Measurements from ENCODE around the gene PHF21A.

Gene PHF21A

DNA sequence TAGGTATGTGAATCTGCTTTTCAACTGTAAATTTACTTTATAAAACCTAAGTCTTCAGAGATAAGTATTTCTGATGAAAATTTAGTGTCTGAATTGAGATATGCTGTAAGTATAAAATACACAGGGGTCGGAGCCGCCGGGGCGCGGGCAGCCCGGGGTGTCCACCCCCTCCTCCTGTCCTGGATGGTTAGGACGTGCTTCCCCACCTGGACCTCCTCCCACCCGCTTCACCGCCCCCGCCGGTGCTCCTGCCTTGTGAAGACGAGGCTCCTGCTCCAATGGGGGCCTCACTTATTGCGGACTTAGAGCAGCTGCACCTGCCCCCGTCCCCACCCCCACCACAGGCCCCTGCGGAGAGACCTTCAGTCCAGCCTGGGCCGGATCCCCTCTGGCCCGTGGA is 21.3 kb upstream of the PHF21A start:
- Histone ChIP-seq H3K9ac (no peak overlapping the region), H3K4me2 (ENCODE audit: low read length) (no peak overlapping the region), H3K27ac (no peak overlapping the region), H3K27me3 (ENCODE audit: control insufficient read depth, insufficient read depth, low read length) (no peaks in the 10 kb centered on the region), H3K36me3 (ENCODE audit: control insufficient read depth, insufficient read depth, low read length) (no peaks in the 10 kb centered on the region), H3K4me3 (ENCODE audit: low read depth, low read length) (no peak overlapping the region), H3K9me3 (ENCODE audit: control insufficient read depth, low read length) (no peaks in the 10 kb centered on the region), H2AFZ (no peak overlapping the region), H3K4me1 (no peaks in the 10 kb centered on the region), H3K79me2 (no peaks in the 10 kb centered on the region)
- TF ChIP-seq, protein P1, sequence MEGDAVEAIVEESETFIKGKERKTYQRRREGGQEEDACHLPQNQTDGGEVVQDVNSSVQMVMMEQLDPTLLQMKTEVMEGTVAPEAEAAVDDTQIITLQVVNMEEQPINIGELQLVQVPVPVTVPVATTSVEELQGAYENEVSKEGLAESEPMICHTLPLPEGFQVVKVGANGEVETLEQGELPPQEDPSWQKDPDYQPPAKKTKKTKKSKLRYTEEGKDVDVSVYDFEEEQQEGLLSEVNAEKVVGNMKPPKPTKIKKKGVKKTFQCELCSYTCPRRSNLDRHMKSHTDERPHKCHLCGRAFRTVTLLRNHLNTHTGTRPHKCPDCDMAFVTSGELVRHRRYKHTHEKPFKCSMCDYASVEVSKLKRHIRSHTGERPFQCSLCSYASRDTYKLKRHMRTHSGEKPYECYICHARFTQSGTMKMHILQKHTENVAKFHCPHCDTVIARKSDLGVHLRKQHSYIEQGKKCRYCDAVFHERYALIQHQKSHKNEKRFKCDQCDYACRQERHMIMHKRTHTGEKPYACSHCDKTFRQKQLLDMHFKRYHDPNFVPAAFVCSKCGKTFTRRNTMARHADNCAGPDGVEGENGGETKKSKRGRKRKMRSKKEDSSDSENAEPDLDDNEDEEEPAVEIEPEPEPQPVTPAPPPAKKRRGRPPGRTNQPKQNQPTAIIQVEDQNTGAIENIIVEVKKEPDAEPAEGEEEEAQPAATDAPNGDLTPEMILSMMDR (IDR thresholded peaks at IDR 0.05), result no peak

DNA sequence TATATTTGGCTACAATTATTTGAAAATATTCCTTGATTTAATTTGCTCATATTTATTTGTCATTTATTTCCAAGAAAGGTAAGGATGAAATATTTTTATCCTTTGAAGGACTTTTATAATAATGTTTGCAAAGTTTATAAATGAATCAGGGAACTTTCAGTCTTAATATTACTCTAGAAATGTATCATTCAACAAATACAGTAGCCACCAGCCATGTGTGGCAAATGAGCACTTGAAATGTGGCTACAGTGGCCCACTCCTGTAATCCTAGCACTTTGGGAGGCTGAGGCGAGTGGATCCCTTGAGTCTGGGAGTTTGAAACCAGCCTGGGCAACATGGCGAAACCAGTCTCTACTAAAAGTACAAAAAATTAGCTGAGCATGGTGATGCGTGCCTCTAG is 20.3 kb upstream of the PHF21A start:
- H2AFZ ChIP-seq, result no peak overlapping the region
- no peak overlapping the region for H3K4me3 ChIP-seq (ENCODE audit: low read depth, low read length)
- no peaks in the 10 kb centered on the region for H3K9me3 ChIP-seq (ENCODE audit: control insufficient read depth, low read length)
- H3K9ac ChIP-seq, result no peak overlapping the region
- H3K4me1 ChIP-seq, result no peaks in the 10 kb centered on the region
- TF ChIP-seq, protein P1 (IDR thresholded peaks at IDR 0.05), result no peak
- no peak overlapping the region for H3K4me2 ChIP-seq (ENCODE audit: low read length)
- H3K27me3 ChIP-seq (ENCODE audit: control insufficient read depth, insufficient read depth, low read length), result no peaks in the 10 kb centered on the region
- H3K36me3 ChIP-seq (ENCODE audit: control insufficient read depth, insufficient read depth, low read length), result no peaks in the 10 kb centered on the region
- no peak overlapping the region for H3K27ac ChIP-seq
- H3K79me2 ChIP-seq, result no peaks in the 10 kb centered on the region

DNA sequence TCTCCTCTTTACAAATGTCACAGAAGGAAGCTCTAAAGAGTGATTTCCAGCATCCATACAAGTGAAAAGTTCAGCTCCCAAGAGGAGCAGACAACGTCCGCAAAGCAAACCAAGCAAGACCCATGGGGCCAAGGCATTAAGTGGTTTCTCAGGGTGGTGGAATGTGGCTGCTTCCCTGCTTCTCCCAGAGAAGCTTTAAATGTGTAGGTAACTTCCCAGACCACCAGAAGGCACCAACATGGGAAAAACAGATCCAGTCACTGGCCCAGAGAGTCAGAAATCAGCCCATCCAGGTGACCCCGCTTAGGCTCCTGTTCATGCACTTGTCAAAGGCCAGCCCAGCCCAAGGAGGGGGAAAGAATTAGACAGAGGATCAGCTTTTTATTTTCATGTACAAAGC is 13.3 kb upstream of the PHF21A start:
- no peak overlapping the region for H3K4me3 ChIP-seq (ENCODE audit: low read depth, low read length)
- H3K4me1 ChIP-seq, result no peaks in the 10 kb centered on the region
- no peaks in the 10 kb centered on the region for H3K27me3 ChIP-seq (ENCODE audit: control insufficient read depth, insufficient read depth, low read length)
- no peak overlapping the region for H3K9ac ChIP-seq
- no peaks in the 10 kb centered on the region for H3K36me3 ChIP-seq (ENCODE audit: control insufficient read depth, insufficient read depth, low read length)
- H3K9me3 ChIP-seq (ENCODE audit: control insufficient read depth, low read length), result no peaks in the 10 kb centered on the region
- H3K27ac ChIP-seq, result no peak overlapping the region
- no peak overlapping the region for H2AFZ ChIP-seq
- TF ChIP-seq, protein P1 (IDR thresholded peaks at IDR 0.05), result no peak
- no peak overlapping the region for H3K4me2 ChIP-seq (ENCODE audit: low read length)
- no peaks in the 10 kb centered on the region for H3K79me2 ChIP-seq

DNA sequence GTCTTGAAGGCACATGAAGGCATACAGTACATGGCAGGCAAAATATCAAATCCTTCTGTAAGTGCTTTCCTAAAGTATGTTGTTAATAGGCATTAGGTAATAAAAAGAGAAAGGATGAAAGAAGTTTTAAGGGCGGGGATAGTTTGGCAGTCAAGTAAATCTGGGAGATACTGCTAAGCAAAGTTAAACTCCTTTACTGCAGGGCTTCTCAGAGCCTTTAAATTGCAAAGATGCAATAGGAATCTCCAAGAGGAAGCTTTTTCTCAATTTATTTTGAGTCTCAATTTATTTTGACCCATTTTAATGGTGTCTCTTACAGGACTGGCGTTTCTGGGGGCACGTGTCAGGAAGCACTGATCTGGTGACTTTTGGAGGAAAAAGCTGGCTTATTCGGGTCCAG is 12.8 kb upstream of the PHF21A start:
- TF ChIP-seq, protein P1 (IDR thresholded peaks at IDR 0.05), result no peak
- H3K9me3 ChIP-seq (ENCODE audit: control insufficient read depth, low read length), result no peaks in the 10 kb centered on the region
- H3K36me3 ChIP-seq (ENCODE audit: control insufficient read depth, insufficient read depth, low read length), result no peaks in the 10 kb centered on the region
- no peak overlapping the region for H3K4me2 ChIP-seq (ENCODE audit: low read length)
- no peaks in the 10 kb centered on the region for H3K27me3 ChIP-seq (ENCODE audit: control insufficient read depth, insufficient read depth, low read length)
- no peak overlapping the region for H3K4me3 ChIP-seq (ENCODE audit: low read depth, low read length)
- H3K27ac ChIP-seq, result no peak overlapping the region
- no peak overlapping the region for H2AFZ ChIP-seq
- H3K79me2 ChIP-seq, result no peaks in the 10 kb centered on the region
- H3K9ac ChIP-seq, result no peak overlapping the region
- H3K4me1 ChIP-seq, result no peaks in the 10 kb centered on the region

DNA sequence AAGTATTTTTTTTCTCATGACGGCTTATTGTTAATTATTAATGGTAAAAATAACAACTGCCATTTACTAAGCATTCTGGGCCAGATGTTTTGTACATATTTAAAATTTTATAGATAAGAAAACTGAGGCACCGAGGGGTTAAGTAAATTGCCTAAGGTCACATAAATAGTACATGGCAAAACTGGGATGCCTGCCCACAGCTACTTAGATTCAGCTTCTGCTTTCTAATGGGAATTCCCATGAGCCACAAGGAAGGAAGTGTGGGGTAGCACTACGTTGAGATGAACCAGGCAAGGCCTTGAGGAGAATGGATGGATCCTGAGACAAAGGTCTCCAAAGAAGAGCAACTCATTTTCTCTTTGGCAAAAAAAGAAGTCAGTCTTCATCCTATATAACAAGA is 11.9 kb upstream of the PHF21A start:
- TF ChIP-seq, protein P1 (IDR thresholded peaks at IDR 0.05), result no peak

More for the DNA sequence above, 11.9 kb upstream of the PHF21A start:
- Histone ChIP-seq H3K36me3 (ENCODE audit: control insufficient read depth, insufficient read depth, low read length) (no peaks in the 10 kb centered on the region), H3K9me3 (ENCODE audit: control insufficient read depth, low read length) (no peaks in the 10 kb centered on the region), H3K79me2 (no peaks in the 10 kb centered on the region), H3K27me3 (ENCODE audit: control insufficient read depth, insufficient read depth, low read length) (no peaks in the 10 kb centered on the region), H2AFZ (no peak overlapping the region), H3K9ac (no peak overlapping the region), H3K4me1 (no peaks in the 10 kb centered on the region), H3K4me3 (ENCODE audit: low read depth, low read length) (no peak overlapping the region), H3K4me2 (ENCODE audit: low read length) (no peak overlapping the region), H3K27ac (no peak overlapping the region)
